ENCODE data around the gene CALY. TPM values are rescaled to one million over a fixed set of nuclear protein-coding genes. Genes with fewer than 3 reads are reported as not detected.
"Not testable (repeated sequence)": the region's sequence is repeated elsewhere in the genome, so short reads cannot be mapped to it uniquely, and the experiment has no call there.

Gene CALY
- total and polyA plus RNA-seq, 11 donors, result 1.7 TPM; not detected in 10

- Histone ChIP-seq H3K9me3 (peaks cover 0 to 4% (median 0%) of the 10 kb centered on the region in 12 donors), H3K27me3 (peaks cover 42 to 54% (median 50%) of the 10 kb centered on the region in 9 donors), H3K36me3 (no peaks in the 10 kb centered on the region), H3K4me1 (peaks cover 0 to 26% (median 13%) of the 10 kb centered on the region in 12 donors), H3K27ac (no peak overlapping the region), H3K4me3 (peak overlapping the region in 7 of 12 donors; percentile 31 to 52 (median 41))
- peak in 1 of 4 donors; percentile 2 for ATAC-seq
- 21 to 28% (median 25%) methylated on average over 8 to 20 of the region's 20 CpGs for WGBS, 4 donors
- TF ChIP-seq POLR2A (IDR thresholded peaks at IDR 0.05) (no peak), CTCF (IDR thresholded peaks at IDR 0.05) (no peak)
- intact Hi-C loops (cut with DNase I), result loop anchor here in 8 of 10 donors (5.0 to 10.0 kb wide), 4 partner anchors 192 to 282 kb away; partner anchors contain the start of gene CYP2E1 (in 1 of the 8)
- peak in 1 of 5 donors; percentile 18 for DNase-seq
Measured at GRCh38 chr10:133324857-133325260, 11.8 kb downstream of the CALY start.

- H3K27me3 ChIP-seq, result peaks cover 40 to 53% (median 47%) of the 10 kb centered on the region in 9 donors
- DNase-seq (peak in 3 of 5 donors; percentile 51 to 71 (median 53)), ATAC-seq (peak; percentile 18 to 82 (median 75))
- WGBS, 4 donors, result 7 to 22% (median 9%) methylated on average over 2 to 13 of the region's 13 CpGs
- peak overlapping the region in 2 of 12 donors; percentile 25 for H3K4me3 ChIP-seq
- H3K36me3 ChIP-seq, result no peaks in the 10 kb centered on the region
- H3K27ac ChIP-seq, result no peak overlapping the region
- peaks cover 0 to 4% (median 0%) of the 10 kb centered on the region in 12 donors for H3K9me3 ChIP-seq
- intact Hi-C loops (cut with DNase I), result loop anchor here in 1 of 10 donors (10.0 kb wide), 1 partner anchor 201 kb away; the partner anchor contains the start of gene CYP2E1
- H3K4me1 ChIP-seq, result peaks cover 0 to 22% (median 12%) of the 10 kb centered on the region in 12 donors
- TF ChIP-seq POLR2A (IDR thresholded peaks at IDR 0.05) (no peak), CTCF (IDR thresholded peaks at IDR 0.05) (no peak)
Measured at GRCh38 chr10:133324198-133324792, 12.4 kb downstream of the CALY start.

DNA sequence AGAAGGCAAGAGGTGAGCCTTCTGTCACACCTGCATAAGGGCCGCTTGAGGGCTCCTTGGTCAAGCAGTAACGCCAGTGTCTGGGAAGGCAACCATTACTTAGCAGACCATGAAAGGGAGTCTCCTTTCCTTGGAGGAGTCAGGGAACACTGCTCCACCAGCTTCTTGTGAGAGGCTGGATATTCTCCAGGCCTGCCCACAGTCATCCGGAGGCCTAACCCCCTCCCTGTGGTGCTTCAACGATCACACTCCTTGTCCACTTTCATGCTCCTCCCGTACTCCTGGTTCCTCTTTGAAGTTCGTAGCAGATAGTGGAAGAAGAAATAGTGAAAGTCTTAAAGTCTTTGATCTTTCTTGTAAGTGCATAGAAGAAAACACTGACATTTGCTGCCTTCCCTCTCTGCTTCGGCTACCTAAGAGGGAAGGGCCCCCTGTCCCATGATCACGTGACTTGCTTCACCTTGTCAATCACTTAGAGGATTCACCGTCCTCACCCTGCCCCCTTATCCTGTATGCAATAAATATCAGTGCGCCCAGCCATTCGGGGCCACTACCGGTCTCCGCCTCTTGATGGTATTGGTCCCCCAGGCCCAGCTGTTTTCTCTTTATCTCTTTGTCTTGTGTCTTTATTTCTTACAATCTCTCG lies 14.5 kb downstream of the CALY start:
- H3K36me3 ChIP-seq, ATAC-seq, DNase-seq, H3K9me3 ChIP-seq, H3K27ac ChIP-seq, H3K4me3 ChIP-seq: not testable (repeated sequence)
- WGBS, 4 donors, result 77 to 80% (median 78%) methylated on average over 12 to 13 of the region's 14 CpGs
- intact Hi-C loops (cut with DNase I), result loop anchor here in 1 of 10 donors (10.0 kb wide), 1 partner anchor 203 kb away; the partner anchor contains the start of gene CYP2E1
- H3K27me3 ChIP-seq, result peaks cover 19 to 41% (median 31%) of the 10 kb centered on the region in 9 donors
- peaks cover 0 to 28% (median 14%) of the 10 kb centered on the region in 12 donors for H3K4me1 ChIP-seq

DNA sequence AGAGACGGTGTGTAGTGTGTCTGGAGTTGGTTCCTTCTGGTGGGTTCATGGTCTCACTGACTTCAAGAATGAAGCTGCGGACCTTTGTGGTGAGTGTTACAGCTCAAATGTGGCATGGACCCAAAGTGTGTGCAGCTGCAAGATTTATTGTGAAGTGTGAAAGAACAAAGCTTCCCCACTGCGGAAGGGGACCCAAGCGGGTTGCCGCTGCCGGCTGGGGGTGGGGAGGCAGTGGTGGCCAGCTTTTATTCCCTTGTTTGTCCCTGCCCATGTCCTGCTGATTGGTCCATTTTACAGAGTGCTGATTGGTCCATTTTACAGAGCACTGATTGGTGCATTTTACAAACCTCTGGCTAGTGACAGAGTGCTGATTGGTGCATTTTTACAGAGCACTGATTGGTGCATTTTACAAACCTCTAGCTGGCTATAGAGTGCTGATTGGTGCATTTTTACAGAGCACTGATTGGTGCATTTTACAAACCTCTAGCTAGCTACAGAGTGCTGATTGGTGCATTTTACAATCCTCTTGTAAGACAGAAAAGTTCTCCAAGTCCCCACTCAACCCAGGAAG lies 15.8 kb downstream of the CALY start:
- not testable (repeated sequence) for H3K27ac ChIP-seq, DNase-seq, H3K36me3 ChIP-seq, H3K9me3 ChIP-seq, ATAC-seq, H3K4me3 ChIP-seq
- peaks cover 0 to 25% (median 11%) of the 10 kb centered on the region in 12 donors for H3K4me1 ChIP-seq
- 88 to 95% (median 93%) methylated on average over 6 of the region's 6 CpGs for WGBS, 4 donors
- H3K27me3 ChIP-seq, result peaks cover 7 to 28% (median 20%) of the 10 kb centered on the region in 9 donors
- intact Hi-C loops (cut with DNase I), result loop anchor here in 1 of 10 donors (10.0 kb wide), 1 partner anchor 204 kb away; the partner anchor contains the start of gene CYP2E1

All from heart left ventricle (tissue), 16 donors.